K562 (cell line): ENCODE results near the gene AGBL1.

Source experiments
- CBX8 ChIP-seq: fragments of 200-600 bp; sonication (generic); IDR thresholded peaks from 2 replicates; pipeline ENCODE4 v1.6.1; 2012; ENCODE audit warnings: borderline replicate concordance, mixed run types, low read depth, mild to moderate bottlenecking, moderate library complexity, mixed read lengths, low read length, control low read depth, inconsistent platforms; ENCODE audit not compliant: poor library complexity, severe bottlenecking; ENCODE audit errors: extremely low read depth
- CEBPB ChIP-seq: fragments of 450-650 bp; IDR thresholded peaks from 2 replicates; pipeline ENCODE4 v1.6.1; 2016; ENCODE audit warnings: missing genetic modification characterization, missing compliant biosample characterization
- GABPA ChIP-seq: fragments of 200-800 bp; sonication (Bioruptor generic); conservative IDR thresholded peaks from 2 replicates; pipeline ENCODE4 v1.6.1; 2016; ENCODE audit warnings: low read depth, missing genetic modification characterization, missing compliant biosample characterization
- HDAC6 ChIP-seq: IDR thresholded peaks from 2 replicates; pipeline ENCODE4 v1.6.1; 2012; ENCODE audit warnings: low read depth, mild to moderate bottlenecking, control low read depth, inconsistent platforms, low read length, moderate library complexity
- ILF3 ChIP-seq: fragments of 450-650 bp; IDR thresholded peaks from 2 replicates; pipeline ENCODE4 v1.6.1; 2018; ENCODE audit warnings: antibody characterized with exemption, mild to moderate bottlenecking, moderate library complexity, borderline replicate concordance
- NR3C1 ChIP-seq: sonication (generic); formaldehyde crosslinking; IDR thresholded peaks from 2 replicates; pipeline ENCODE4 v1.8.1; 2022; ENCODE audit warnings: missing genetic modification reagents
- POLR2AphosphoS2 ChIP-seq: IDR thresholded peaks from 2 replicates; pipeline ENCODE4 v1.6.1; 2012; ENCODE audit warnings: low read length, improper control_type of control experiment
- TOE1 ChIP-seq, 2 experiments: fragments of 450-650 bp in 1 of 2; sonication (generic) in 1 of 2; formaldehyde crosslinking in 1 of 2; IDR thresholded peaks; 2 replicates each; pipeline versions ENCODE4 v1.7.1 to v1.8.0; 2016 to 2022; ENCODE audit warnings: borderline replicate concordance in 2 of 2, mild to moderate bottlenecking in 2 of 2, antibody characterized with exemption in 1 of 2, inconsistent platforms in 1 of 2, low read depth in 1 of 2, missing genetic modification reagents in 1 of 2, moderate library complexity in 1 of 2
- ZSCAN29 ChIP-seq: fragments of 450-650 bp; IDR thresholded peaks from 2 replicates; pipeline ENCODE4 v1.6.1; 2017
- TF ChIP-seq, protein P1 (sequence below): sonication (generic); formaldehyde crosslinking; IDR thresholded peaks from 2 replicates; pipeline ENCODE4 v1.8.1; 2022; ENCODE audit warnings: missing genetic modification reagents
- TF ChIP-seq, protein P2 (sequence below): fragments of 250-450 bp; sonication (Bioruptor Pico); IDR thresholded peaks from 2 replicates; pipeline ENCODE4 v1.5.0; 2021; ENCODE audit warnings: mild to moderate bottlenecking, borderline replicate concordance
- TF ChIP-seq, protein P3 (sequence below): sonication (generic); formaldehyde crosslinking; IDR thresholded peaks from 2 replicates; pipeline ENCODE4 v1.5.0; 2020; ENCODE audit warnings: missing genetic modification reagents
- TF ChIP-seq, protein P4 (sequence below), 3 experiments: IDR thresholded peaks in 2 of 3; conservative IDR thresholded peaks in 1 of 3; 2 replicates each; pipeline ENCODE4 v1.5.1; 2011 to 2012; ENCODE audit warnings: low read length in 3 of 3, mild to moderate bottlenecking in 3 of 3, control low read depth in 2 of 3, improper control_type of control experiment in 1 of 3, inconsistent platforms in 1 of 3, low read depth in 1 of 3, mixed read lengths in 1 of 3, moderate library complexity in 1 of 3; ENCODE audit not compliant: insufficient read depth in 2 of 3

DNA sequence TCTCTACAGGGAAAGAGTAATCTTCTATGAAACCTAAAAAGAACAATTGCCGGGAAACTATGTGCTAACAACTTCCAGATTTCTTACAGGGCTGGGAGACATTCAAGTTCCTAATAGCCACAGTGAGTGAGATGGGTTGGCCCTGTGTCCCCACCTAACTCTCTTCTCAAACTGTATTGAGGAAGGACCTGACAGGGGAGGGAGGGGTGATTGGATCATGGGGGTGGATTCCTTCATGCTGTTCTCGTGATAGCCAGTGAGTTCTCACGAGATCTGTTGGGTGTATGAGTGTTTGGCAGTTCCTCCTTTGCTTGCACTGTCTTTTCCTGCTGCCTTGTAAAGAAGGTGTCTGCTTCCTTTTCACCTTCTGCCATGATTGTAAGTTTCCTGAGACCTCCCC is 958.7 kb downstream of the AGBL1 start:
- TF ChIP-seq NR3C1 (CRISPR knock-in tag) (no peak), ILF3 (no peak), ZSCAN29 (no peak), GABPA (tag) (no peak), CEBPB (tag) (no peak), TOE1 (IDR thresholded peaks at IDR 0.05; ENCODE audit: borderline replicate concordance) (no peak), TOE1 (CRISPR knock-in tag; IDR thresholded peaks at IDR 0.05; ENCODE audit: borderline replicate concordance, low read depth) (no peak), POLR2AphosphoS2 (no peak), HDAC6 (no peak), CBX8 (no peak)
- TF ChIP-seq, protein P1, sequence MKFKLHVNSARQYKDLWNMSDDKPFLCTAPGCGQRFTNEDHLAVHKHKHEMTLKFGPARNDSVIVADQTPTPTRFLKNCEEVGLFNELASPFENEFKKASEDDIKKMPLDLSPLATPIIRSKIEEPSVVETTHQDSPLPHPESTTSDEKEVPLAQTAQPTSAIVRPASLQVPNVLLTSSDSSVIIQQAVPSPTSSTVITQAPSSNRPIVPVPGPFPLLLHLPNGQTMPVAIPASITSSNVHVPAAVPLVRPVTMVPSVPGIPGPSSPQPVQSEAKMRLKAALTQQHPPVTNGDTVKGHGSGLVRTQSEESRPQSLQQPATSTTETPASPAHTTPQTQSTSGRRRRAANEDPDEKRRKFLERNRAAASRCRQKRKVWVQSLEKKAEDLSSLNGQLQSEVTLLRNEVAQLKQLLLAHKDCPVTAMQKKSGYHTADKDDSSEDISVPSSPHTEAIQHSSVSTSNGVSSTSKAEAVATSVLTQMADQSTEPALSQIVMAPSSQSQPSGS (CRISPR knock-in tag) = no peak
- TF ChIP-seq, protein P2, sequence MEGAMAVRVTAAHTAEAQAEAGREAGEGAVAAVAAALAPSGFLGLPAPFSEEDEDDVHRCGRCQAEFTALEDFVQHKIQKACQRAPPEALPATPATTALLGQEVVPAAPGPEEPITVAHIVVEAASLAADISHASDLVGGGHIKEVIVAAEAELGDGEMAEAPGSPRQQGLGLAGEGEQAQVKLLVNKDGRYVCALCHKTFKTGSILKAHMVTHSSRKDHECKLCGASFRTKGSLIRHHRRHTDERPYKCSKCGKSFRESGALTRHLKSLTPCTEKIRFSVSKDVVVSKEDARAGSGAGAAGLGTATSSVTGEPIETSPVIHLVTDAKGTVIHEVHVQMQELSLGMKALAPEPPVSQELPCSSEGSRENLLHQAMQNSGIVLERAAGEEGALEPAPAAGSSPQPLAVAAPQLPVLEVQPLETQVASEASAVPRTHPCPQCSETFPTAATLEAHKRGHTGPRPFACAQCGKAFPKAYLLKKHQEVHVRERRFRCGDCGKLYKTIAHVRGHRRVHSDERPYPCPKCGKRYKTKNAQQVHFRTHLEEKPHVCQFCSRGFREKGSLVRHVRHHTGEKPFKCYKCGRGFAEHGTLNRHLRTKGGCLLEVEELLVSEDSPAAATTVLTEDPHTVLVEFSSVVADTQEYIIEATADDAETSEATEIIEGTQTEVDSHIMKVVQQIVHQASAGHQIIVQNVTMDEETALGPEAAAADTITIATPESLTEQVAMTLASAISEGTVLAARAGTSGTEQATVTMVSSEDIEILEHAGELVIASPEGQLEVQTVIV (CRISPR knock-in tag) = no peak
- TF ChIP-seq, protein P3, sequence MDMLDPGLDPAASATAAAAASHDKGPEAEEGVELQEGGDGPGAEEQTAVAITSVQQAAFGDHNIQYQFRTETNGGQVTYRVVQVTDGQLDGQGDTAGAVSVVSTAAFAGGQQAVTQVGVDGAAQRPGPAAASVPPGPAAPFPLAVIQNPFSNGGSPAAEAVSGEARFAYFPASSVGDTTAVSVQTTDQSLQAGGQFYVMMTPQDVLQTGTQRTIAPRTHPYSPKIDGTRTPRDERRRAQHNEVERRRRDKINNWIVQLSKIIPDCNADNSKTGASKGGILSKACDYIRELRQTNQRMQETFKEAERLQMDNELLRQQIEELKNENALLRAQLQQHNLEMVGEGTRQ (CRISPR knock-in tag) = no peak
- TF ChIP-seq, protein P4, sequence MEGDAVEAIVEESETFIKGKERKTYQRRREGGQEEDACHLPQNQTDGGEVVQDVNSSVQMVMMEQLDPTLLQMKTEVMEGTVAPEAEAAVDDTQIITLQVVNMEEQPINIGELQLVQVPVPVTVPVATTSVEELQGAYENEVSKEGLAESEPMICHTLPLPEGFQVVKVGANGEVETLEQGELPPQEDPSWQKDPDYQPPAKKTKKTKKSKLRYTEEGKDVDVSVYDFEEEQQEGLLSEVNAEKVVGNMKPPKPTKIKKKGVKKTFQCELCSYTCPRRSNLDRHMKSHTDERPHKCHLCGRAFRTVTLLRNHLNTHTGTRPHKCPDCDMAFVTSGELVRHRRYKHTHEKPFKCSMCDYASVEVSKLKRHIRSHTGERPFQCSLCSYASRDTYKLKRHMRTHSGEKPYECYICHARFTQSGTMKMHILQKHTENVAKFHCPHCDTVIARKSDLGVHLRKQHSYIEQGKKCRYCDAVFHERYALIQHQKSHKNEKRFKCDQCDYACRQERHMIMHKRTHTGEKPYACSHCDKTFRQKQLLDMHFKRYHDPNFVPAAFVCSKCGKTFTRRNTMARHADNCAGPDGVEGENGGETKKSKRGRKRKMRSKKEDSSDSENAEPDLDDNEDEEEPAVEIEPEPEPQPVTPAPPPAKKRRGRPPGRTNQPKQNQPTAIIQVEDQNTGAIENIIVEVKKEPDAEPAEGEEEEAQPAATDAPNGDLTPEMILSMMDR (IDR thresholded peaks at IDR 0.05 in 2 of 3, conservative IDR thresholded peaks at IDR 0.05 in 1 of 3; ENCODE audit: insufficient read depth in 2 of 3, low read depth in 1 of 3, low read length in 3 of 3) = no peak
